ENCODE measurements around the gene FOXD1.
"Not testable (repeated sequence)": the region's sequence is repeated elsewhere in the genome, so short reads cannot be mapped to it uniquely, and the experiment has no call there.

FOXD1 gene

DNA sequence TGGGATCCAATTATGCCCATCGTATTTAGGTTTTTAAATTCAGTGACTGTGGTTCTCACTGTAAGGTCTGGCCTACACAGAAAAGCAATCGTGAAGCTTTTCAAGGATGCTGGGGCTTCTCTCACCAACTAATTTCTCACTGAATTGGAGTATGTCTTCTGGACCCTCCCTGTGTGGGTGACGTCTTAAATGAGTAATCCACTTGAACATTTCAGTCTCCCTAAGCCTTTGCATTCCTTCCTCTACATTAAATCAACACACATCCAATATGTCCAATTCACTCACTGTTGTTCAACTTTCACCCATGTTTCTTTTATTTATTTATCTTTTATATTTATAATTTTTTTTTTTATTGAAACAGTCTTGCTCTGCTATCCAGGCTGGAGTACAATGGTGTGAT, 37.1 kb upstream of the FOXD1 start:
- FAIRE-seq = no peak
- no peak for TF ChIP-seq TAF1 (IDR thresholded peaks at IDR 0.05; ENCODE audit: borderline replicate concordance, low read depth, low read length)
- no peak for TF ChIP-seq POLR2A (IDR thresholded peaks at IDR 0.05; ENCODE audit: low read depth, low read length)
- TF ChIP-seq POLR2AphosphoS5 (IDR thresholded peaks at IDR 0.05; ENCODE audit: low read depth, low read length) = no peak
- no peak for DNase-seq (ENCODE audit: insufficient read length)

DNA sequence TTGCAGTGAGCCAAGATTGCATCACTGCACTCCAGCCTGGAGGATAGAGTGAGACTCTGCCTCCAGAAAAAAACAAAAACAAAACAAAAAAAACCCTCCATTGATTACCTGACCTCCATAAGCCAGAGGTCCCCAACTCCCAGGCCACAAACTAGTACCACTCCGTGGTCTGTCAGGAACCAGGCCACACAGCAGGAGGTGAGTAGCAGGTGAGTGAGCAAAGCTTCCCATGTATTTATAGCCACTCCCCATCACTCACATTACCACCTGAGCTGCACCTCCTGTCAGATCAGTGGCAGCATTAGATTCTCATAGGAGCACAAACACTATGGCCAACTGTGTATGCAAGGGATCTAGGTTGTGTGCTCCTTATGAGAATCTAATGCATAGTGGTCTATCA, 35.9 kb upstream of the FOXD1 start:
- TF ChIP-seq TAF1 (IDR thresholded peaks at IDR 0.05; ENCODE audit: borderline replicate concordance, low read depth, low read length) = no peak
- no peak for TF ChIP-seq POLR2A (IDR thresholded peaks at IDR 0.05; ENCODE audit: low read depth, low read length)
- no peak for TF ChIP-seq POLR2AphosphoS5 (IDR thresholded peaks at IDR 0.05; ENCODE audit: low read depth, low read length)
- DNase-seq (ENCODE audit: insufficient read length) = no peak
- no peak for FAIRE-seq

- DNase-seq (ENCODE audit: insufficient read length) (no peak), FAIRE-seq (no peak)
- TF ChIP-seq TAF1 (IDR thresholded peaks at IDR 0.05; ENCODE audit: borderline replicate concordance, low read depth, low read length) = no peak
- TF ChIP-seq POLR2A (IDR thresholded peaks at IDR 0.05; ENCODE audit: low read depth, low read length) = no peak
- TF ChIP-seq POLR2AphosphoS5 (IDR thresholded peaks at IDR 0.05; ENCODE audit: low read depth, low read length) = no peak
Observed at GRCh38 chr5:73483676-73484075, 35.1 kb upstream of the FOXD1 start.

- DNase-seq (ENCODE audit: insufficient read length) (no peak), FAIRE-seq (no peak)
- TF ChIP-seq POLR2AphosphoS5 (IDR thresholded peaks at IDR 0.05; ENCODE audit: low read depth, low read length) (no peak), POLR2A (IDR thresholded peaks at IDR 0.05; ENCODE audit: low read depth, low read length) (no peak), TAF1 (IDR thresholded peaks at IDR 0.05; ENCODE audit: borderline replicate concordance, low read depth, low read length) (no peak)
Observed at GRCh38 chr5:73482383-73483136, 34.0 kb upstream of the FOXD1 start.

DNA sequence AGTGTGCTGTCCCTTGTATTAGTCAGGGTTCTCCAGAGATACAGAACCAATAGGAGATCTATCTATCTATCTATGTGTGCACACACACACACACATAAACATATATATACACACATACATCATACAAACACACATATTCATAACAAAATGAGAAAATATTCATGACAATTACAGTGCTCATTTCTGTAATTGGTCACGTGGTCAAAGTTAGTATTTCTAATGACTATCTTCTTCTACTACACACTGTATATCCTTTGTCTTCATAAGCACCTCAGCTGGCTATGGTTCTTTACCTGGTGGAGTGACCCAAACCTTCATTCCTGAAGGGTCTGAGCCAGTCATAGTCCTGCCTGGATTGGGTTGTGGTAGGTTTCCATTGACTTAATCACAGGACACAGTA, 31.9 kb upstream of the FOXD1 start:
- TF ChIP-seq POLR2A (IDR thresholded peaks at IDR 0.05; ENCODE audit: low read depth, low read length) (no peak), TAF1 (IDR thresholded peaks at IDR 0.05; ENCODE audit: borderline replicate concordance, low read depth, low read length) (no peak), POLR2AphosphoS5 (IDR thresholded peaks at IDR 0.05; ENCODE audit: low read depth, low read length) (no peak)
- FAIRE-seq (no peak), DNase-seq (ENCODE audit: insufficient read length) (no peak)

DNA sequence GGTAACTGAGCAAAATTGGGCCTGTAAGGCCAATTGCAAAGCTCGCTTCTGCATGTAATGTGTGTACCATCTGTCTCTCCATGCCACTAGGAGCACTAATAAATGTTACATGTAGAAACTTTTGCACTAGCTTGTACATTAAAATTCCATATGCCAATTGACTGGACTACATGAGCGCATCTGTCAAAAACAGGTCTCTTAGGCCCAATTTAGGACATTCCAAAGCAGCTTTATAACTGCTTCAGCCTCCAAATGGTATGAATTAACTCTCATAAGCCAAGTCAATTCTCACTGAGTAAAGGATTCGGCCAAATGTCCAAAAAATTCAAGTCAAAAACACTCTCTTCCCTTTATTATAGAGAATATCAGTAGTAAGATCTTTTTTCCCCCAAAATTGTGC, 23.5 kb upstream of the FOXD1 start:
- FAIRE-seq (no peak), DNase-seq (ENCODE audit: insufficient read length) (no peak)
- no peak for TF ChIP-seq TAF1 (IDR thresholded peaks at IDR 0.05; ENCODE audit: borderline replicate concordance, low read depth, low read length)
- TF ChIP-seq POLR2A (IDR thresholded peaks at IDR 0.05; ENCODE audit: low read depth, low read length) = no peak
- TF ChIP-seq POLR2AphosphoS5 (IDR thresholded peaks at IDR 0.05; ENCODE audit: low read depth, low read length) = no peak

- FAIRE-seq (no peak), DNase-seq (ENCODE audit: insufficient read length) (no peak)
- no peak for TF ChIP-seq TAF1 (IDR thresholded peaks at IDR 0.05; ENCODE audit: borderline replicate concordance, low read depth, low read length)
- TF ChIP-seq POLR2AphosphoS5 (IDR thresholded peaks at IDR 0.05; ENCODE audit: low read depth, low read length) = no peak
- TF ChIP-seq POLR2A (IDR thresholded peaks at IDR 0.05; ENCODE audit: low read depth, low read length) = no peak
Observed at GRCh38 chr5:73471654-73472053, 23.1 kb upstream of the FOXD1 start.

GRCh38 chr5:73469878-73470277, 21.3 kb upstream of the FOXD1 start:
- DNase-seq (ENCODE audit: insufficient read length) (no peak), FAIRE-seq (no peak)
- no peak for TF ChIP-seq POLR2A (IDR thresholded peaks at IDR 0.05; ENCODE audit: low read depth, low read length)
- no peak for TF ChIP-seq POLR2AphosphoS5 (IDR thresholded peaks at IDR 0.05; ENCODE audit: low read depth, low read length)
- no peak for TF ChIP-seq TAF1 (IDR thresholded peaks at IDR 0.05; ENCODE audit: borderline replicate concordance, low read depth, low read length)

GRCh38 chr5:73468638-73469037, 20.1 kb upstream of the FOXD1 start:
- FAIRE-seq; DNase-seq (ENCODE audit: insufficient read length): not testable (repeated sequence)

DNA sequence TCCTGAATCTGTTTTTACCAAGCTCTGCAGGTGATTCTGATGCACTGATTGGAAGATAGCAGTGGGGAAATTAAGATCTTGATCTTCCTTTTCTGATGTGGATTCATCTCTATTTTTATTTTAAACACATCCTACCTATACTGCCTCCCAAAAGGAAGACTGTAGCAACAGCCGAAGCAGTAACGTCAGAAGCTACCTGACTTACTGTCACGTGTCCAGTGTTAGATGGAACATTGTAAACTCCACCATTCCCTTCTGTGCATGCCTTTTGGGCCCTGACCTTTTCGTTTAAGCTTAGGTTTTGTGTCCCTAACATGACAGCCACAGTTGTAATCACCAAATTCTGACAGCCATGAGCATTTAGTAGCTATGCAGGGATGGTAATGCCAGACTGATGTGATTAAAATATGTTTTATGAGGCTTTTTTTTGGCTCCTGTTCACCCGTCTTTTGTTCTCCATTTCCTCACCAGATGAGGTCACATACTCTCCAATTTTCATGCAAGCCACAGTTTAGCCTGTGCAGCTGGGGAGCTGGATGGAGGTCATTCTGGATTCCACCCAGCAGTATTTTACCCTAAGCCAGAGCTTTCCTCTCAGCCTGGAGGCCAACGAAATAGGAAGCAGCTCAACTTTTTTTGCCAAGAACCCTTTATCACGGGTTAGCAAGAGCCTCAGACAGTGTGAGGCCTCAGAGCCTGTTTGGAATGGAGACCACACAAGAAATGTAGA, 15.6 kb upstream of the FOXD1 start:
- TF ChIP-seq POLR2AphosphoS5 (IDR thresholded peaks at IDR 0.05; ENCODE audit: low read depth, low read length) (no peak), TAF1 (IDR thresholded peaks at IDR 0.05; ENCODE audit: borderline replicate concordance, low read depth, low read length) (no peak), POLR2A (IDR thresholded peaks at IDR 0.05; ENCODE audit: low read depth, low read length) (no peak)
- no peak for FAIRE-seq
- DNase-seq (ENCODE audit: insufficient read length) = no peak

DNA sequence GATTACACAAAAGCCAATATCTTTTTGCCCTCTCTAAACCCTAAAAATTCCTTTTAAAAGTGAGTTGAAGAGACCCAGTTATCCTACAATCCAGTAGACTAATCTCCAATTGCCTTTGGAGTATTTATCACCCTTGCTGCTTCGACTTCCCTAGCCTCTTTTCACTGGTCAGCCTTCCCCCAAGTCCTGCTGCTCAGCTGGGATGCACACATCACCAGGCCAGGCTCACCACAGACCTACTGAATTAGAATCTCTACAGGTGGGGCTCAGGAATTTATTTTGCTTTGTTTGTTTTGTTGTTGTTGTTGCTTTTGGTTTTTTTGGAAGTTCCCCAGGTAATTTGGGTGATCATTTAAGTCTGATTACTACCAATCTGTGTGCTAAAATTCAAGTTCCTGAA, 11.6 kb upstream of the FOXD1 start:
- FAIRE-seq = no peak
- no peak for TF ChIP-seq TAF1 (IDR thresholded peaks at IDR 0.05; ENCODE audit: borderline replicate concordance, low read depth, low read length)
- TF ChIP-seq POLR2AphosphoS5 (IDR thresholded peaks at IDR 0.05; ENCODE audit: low read depth, low read length) = no peak
- TF ChIP-seq POLR2A (IDR thresholded peaks at IDR 0.05; ENCODE audit: low read depth, low read length) = no peak
- no peak for DNase-seq (ENCODE audit: insufficient read length)

DNA sequence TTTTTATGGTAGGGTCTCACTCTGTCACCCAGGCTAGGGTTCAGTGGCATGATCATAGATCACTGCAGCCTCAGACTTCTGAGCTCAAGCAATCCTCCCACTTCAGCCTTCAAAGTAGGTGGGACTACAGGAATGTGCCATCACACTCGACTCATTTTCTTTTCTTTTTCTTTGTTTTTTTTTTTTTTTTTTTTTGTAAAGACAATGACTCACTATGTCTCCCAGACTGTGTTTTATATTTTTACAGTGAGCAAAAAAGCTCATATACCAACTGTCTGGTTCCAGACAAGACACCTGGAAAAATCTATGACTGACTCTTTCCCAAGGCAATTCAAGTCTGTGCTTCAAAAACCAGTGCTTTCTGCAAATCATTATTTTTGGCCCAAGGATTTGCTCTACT, 10.8 kb upstream of the FOXD1 start:
- FAIRE-seq (no peak), DNase-seq (ENCODE audit: insufficient read length) (no peak)

DNA sequence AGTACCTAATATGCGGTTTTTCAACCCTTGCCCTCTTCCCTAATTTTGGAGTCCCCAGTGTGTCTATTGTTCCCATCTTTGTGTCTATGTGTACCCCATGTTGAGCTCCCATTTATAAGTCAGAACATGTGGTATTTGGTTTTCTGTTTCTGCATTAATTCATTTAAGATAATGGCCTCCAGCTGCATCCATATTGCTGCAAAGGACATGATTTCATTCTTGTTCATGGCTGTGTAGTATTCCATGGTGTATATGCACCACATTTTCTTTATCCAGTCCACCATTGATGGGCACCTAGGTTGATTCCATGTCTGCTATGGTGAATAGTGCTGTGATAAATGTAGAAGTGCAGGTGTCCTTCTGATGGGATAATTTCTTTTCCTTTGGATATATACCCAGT, 7.9 kb upstream of the FOXD1 start:
- not testable (repeated sequence) for DNase-seq (ENCODE audit: insufficient read length); FAIRE-seq

More for the DNA sequence above, 10.8 kb upstream of the FOXD1 start:
- TF ChIP-seq POLR2AphosphoS5 (IDR thresholded peaks at IDR 0.05; ENCODE audit: low read depth, low read length) (no peak), POLR2A (IDR thresholded peaks at IDR 0.05; ENCODE audit: low read depth, low read length) (no peak), TAF1 (IDR thresholded peaks at IDR 0.05; ENCODE audit: borderline replicate concordance, low read depth, low read length) (no peak)
